ENCODE results near the gene KCNG2. TPM values are rescaled to one million over a fixed set of nuclear protein-coding genes. Genes with fewer than 3 reads are reported as not detected.

Gene KCNG2
- total and polyA plus RNA-seq, 4 donors = 0.03 to 0.23 (median 0.08) TPM; not detected in 1

DNA sequence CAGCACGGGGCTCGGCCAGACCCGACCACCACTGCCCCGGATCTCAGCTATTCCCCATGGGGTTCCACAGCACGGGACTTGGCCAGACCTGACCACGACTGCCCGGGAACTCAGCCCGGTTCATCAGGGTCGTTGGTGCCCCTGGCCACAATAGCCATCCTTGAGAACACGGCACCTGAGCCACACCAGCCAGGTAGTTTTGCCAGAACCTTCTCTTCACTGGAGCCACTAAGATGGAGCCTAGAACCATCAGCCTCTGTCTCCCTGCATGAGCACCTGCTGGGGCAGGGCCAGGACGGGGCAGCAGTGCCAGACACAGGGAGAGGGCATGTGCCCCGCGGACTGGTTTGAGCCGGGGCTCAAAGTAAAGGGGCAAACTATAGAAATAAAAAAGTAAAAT is 11.4 kb upstream of the KCNG2 start:
- no peak overlapping the region for H3K4me3 ChIP-seq (ENCODE audit: low read depth in 1 of 3, low read length in 3 of 3)
- H3K4me1 ChIP-seq (ENCODE audit: control insufficient read depth in 4 of 4, insufficient read depth in 4 of 4, low read length in 3 of 4) = peaks cover 0 to 2% (median 0%) of the 10 kb centered on the region in 4 donors
- H3K9me3 ChIP-seq (ENCODE audit: control insufficient read depth in 4 of 4, low read length in 3 of 4) = peaks cover 0 to 8% (median 2%) of the 10 kb centered on the region in 4 donors
- peaks cover 0 to 15% (median 7%) of the 10 kb centered on the region in 4 donors for H3K27me3 ChIP-seq (ENCODE audit: control insufficient read depth in 4 of 4, insufficient read depth in 4 of 4, low read length in 3 of 4)
- WGBS = 86% methylated on average over 14 of the region's 14 CpGs
- no peaks in the 10 kb centered on the region for H3K36me3 ChIP-seq (ENCODE audit: control insufficient read depth in 4 of 4, insufficient read depth in 3 of 4, low read depth in 1 of 4, low read length in 3 of 4)
- H3K27ac ChIP-seq (ENCODE audit: low read depth in 1 of 2, low read length in 2 of 2) = no peak overlapping the region
- no peak for TF ChIP-seq JUND (IDR thresholded peaks at IDR 0.05)
- TF ChIP-seq, protein P1, sequence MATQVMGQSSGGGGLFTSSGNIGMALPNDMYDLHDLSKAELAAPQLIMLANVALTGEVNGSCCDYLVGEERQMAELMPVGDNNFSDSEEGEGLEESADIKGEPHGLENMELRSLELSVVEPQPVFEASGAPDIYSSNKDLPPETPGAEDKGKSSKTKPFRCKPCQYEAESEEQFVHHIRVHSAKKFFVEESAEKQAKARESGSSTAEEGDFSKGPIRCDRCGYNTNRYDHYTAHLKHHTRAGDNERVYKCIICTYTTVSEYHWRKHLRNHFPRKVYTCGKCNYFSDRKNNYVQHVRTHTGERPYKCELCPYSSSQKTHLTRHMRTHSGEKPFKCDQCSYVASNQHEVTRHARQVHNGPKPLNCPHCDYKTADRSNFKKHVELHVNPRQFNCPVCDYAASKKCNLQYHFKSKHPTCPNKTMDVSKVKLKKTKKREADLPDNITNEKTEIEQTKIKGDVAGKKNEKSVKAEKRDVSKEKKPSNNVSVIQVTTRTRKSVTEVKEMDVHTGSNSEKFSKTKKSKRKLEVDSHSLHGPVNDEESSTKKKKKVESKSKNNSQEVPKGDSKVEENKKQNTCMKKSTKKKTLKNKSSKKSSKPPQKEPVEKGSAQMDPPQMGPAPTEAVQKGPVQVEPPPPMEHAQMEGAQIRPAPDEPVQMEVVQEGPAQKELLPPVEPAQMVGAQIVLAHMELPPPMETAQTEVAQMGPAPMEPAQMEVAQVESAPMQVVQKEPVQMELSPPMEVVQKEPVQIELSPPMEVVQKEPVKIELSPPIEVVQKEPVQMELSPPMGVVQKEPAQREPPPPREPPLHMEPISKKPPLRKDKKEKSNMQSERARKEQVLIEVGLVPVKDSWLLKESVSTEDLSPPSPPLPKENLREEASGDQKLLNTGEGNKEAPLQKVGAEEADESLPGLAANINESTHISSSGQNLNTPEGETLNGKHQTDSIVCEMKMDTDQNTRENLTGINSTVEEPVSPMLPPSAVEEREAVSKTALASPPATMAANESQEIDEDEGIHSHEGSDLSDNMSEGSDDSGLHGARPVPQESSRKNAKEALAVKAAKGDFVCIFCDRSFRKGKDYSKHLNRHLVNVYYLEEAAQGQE (IDR thresholded peaks at IDR 0.05) = no peak
- TF ChIP-seq, protein P2, sequence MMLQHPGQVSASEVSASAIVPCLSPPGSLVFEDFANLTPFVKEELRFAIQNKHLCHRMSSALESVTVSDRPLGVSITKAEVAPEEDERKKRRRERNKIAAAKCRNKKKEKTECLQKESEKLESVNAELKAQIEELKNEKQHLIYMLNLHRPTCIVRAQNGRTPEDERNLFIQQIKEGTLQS (IDR thresholded peaks at IDR 0.05) = no peak
- no peak for TF ChIP-seq HNF4G (IDR thresholded peaks at IDR 0.05)
- TF ChIP-seq GABPA (IDR thresholded peaks at IDR 0.05 in 1 of 2, conservative IDR thresholded peaks at IDR 0.05 in 1 of 2) = no peak
- TF ChIP-seq, protein P3, sequence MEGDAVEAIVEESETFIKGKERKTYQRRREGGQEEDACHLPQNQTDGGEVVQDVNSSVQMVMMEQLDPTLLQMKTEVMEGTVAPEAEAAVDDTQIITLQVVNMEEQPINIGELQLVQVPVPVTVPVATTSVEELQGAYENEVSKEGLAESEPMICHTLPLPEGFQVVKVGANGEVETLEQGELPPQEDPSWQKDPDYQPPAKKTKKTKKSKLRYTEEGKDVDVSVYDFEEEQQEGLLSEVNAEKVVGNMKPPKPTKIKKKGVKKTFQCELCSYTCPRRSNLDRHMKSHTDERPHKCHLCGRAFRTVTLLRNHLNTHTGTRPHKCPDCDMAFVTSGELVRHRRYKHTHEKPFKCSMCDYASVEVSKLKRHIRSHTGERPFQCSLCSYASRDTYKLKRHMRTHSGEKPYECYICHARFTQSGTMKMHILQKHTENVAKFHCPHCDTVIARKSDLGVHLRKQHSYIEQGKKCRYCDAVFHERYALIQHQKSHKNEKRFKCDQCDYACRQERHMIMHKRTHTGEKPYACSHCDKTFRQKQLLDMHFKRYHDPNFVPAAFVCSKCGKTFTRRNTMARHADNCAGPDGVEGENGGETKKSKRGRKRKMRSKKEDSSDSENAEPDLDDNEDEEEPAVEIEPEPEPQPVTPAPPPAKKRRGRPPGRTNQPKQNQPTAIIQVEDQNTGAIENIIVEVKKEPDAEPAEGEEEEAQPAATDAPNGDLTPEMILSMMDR (IDR thresholded peaks at IDR 0.05; ENCODE audit: low read depth, low read length, missing input control) = no peak
- TF ChIP-seq YY1 (IDR thresholded peaks at IDR 0.05) = no peak
- TF ChIP-seq SP1 (IDR thresholded peaks at IDR 0.05) = no peak
- no peak for TF ChIP-seq FOXA2 (IDR thresholded peaks at IDR 0.05)
- TF ChIP-seq, protein P4, sequence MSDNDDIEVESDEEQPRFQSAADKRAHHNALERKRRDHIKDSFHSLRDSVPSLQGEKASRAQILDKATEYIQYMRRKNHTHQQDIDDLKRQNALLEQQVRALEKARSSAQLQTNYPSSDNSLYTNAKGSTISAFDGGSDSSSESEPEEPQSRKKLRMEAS (IDR thresholded peaks at IDR 0.05) = no peak
- TF ChIP-seq RXRA (IDR thresholded peaks at IDR 0.05) = no peak
- TF ChIP-seq RAD21 (IDR thresholded peaks at IDR 0.05) = no peak
- no peak for TF ChIP-seq NR2F2 (IDR thresholded peaks at IDR 0.05)
- no peak for TF ChIP-seq FOXA1 (IDR thresholded peaks at IDR 0.05)
- TF ChIP-seq, protein P5, sequence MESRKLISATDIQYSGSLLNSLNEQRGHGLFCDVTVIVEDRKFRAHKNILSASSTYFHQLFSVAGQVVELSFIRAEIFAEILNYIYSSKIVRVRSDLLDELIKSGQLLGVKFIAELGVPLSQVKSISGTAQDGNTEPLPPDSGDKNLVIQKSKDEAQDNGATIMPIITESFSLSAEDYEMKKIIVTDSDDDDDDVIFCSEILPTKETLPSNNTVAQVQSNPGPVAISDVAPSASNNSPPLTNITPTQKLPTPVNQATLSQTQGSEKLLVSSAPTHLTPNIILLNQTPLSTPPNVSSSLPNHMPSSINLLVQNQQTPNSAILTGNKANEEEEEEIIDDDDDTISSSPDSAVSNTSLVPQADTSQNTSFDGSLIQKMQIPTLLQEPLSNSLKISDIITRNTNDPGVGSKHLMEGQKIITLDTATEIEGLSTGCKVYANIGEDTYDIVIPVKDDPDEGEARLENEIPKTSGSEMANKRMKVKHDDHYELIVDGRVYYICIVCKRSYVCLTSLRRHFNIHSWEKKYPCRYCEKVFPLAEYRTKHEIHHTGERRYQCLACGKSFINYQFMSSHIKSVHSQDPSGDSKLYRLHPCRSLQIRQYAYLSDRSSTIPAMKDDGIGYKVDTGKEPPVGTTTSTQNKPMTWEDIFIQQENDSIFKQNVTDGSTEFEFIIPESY (IDR thresholded peaks at IDR 0.05) = no peak
- TF ChIP-seq HNF4A (conservative IDR thresholded peaks at IDR 0.05) = no peak
- TF ChIP-seq TAF1 (conservative IDR thresholded peaks at IDR 0.05) = no peak
- no peak for TF ChIP-seq EGR1 (IDR thresholded peaks at IDR 0.05; ENCODE audit: low read depth in 2 of 2)
- H3K9ac ChIP-seq (ENCODE audit: low read depth in 1 of 2, low read length in 2 of 2) = no peak overlapping the region
- DNase-seq (ENCODE audit: low spot score) = no peak

Measured in liver (tissue), 9 donors.